ENCODE data around the gene ERLIN1.

GRCh38 chr10:100174699-100175677 lies 10.8 kb downstream of the ERLIN1 start:
- TF ChIP-seq CTCF (IDR thresholded peaks at IDR 0.05): no peak
- no peak for TF ChIP-seq POLR2A (IDR thresholded peaks at IDR 0.05)

All from lower leg skin (tissue), 3 donors.